ENCODE results near the gene ABHD10. TPM values are rescaled to one million over a fixed set of nuclear protein-coding genes. Genes with fewer than 3 reads are reported as not detected.

ABHD10 gene
- total RNA-seq, 1 experiment from 2014 or later = 39.9 TPM

- DNase-seq (ENCODE audit: low spot score) = peak; percentile 88
- in situ Hi-C loops (cut with HindIII; ENCODE audit: low sequenced_read_pairs) = no loop called here
Measured at GRCh38 chr3:111998636-111999483, 20.0 kb downstream of the ABHD10 start, which contains the start of gene TAGLN3. Gene TAGLN3 (plus strand): TSS chr3:111998922. CDS start chr3:111999423, 501 bp downstream.

GRCh38 chr3:111999484-112000324 is 20.9 kb downstream of the ABHD10 start:
- in situ Hi-C loops (cut with HindIII; ENCODE audit: low sequenced_read_pairs) = no loop called here
- peak; percentile 88 for DNase-seq (ENCODE audit: low spot score)

GRCh38 chr3:112000367-112000771 is 21.5 kb downstream of the ABHD10 start:
- peak; percentile 76 for DNase-seq (ENCODE audit: low spot score)
- in situ Hi-C loops (cut with HindIII; ENCODE audit: low sequenced_read_pairs) = no loop called here

GRCh38 chr3:112000966-112001365 is 22.1 kb downstream of the ABHD10 start:
- DNase-seq (ENCODE audit: low spot score) = peak; percentile 53
- in situ Hi-C loops (cut with HindIII; ENCODE audit: low sequenced_read_pairs) = no loop called here

- in situ Hi-C loops (cut with HindIII; ENCODE audit: low sequenced_read_pairs) = no loop called here
- DNase-seq (ENCODE audit: low spot score) = peak; percentile 71
Measured at GRCh38 chr3:112001526-112001925, 22.7 kb downstream of the ABHD10 start.

- in situ Hi-C loops (cut with HindIII; ENCODE audit: low sequenced_read_pairs) = no loop called here
- no peak for DNase-seq (ENCODE audit: low spot score)
Measured at GRCh38 chr3:112002096-112002971, 23.5 kb downstream of the ABHD10 start.

GRCh38 chr3:112003321-112004080 is 24.7 kb downstream of the ABHD10 start:
- in situ Hi-C loops (cut with HindIII; ENCODE audit: low sequenced_read_pairs) = no loop called here
- peak; percentile 32 for DNase-seq (ENCODE audit: low spot score)

- DNase-seq (ENCODE audit: low spot score) = no peak
- in situ Hi-C loops (cut with HindIII; ENCODE audit: low sequenced_read_pairs) = no loop called here
Measured at GRCh38 chr3:112004187-112004586, 25.4 kb downstream of the ABHD10 start.

GRCh38 chr3:112004669-112005068 is 25.8 kb downstream of the ABHD10 start:
- no peak for DNase-seq (ENCODE audit: low spot score)
- in situ Hi-C loops (cut with HindIII; ENCODE audit: low sequenced_read_pairs) = no loop called here

- no peak for DNase-seq (ENCODE audit: low spot score)
- in situ Hi-C loops (cut with HindIII; ENCODE audit: low sequenced_read_pairs) = no loop called here
Measured at GRCh38 chr3:112005091-112005672, 26.4 kb downstream of the ABHD10 start.

- in situ Hi-C loops (cut with HindIII; ENCODE audit: low sequenced_read_pairs) = no loop called here
Measured at GRCh38 chr3:112007633-112008032, 28.8 kb downstream of the ABHD10 start.

GRCh38 chr3:112009670-112010069 is 30.8 kb downstream of the ABHD10 start:
- no peak for DNase-seq (ENCODE audit: low spot score)
- in situ Hi-C loops (cut with HindIII; ENCODE audit: low sequenced_read_pairs) = no loop called here

More at GRCh38 chr3:112007633-112008032, 28.8 kb downstream of the ABHD10 start:
- DNase-seq (ENCODE audit: low spot score) = peak; percentile 41

GRCh38 chr3:112010636-112011035 is 31.8 kb downstream of the ABHD10 start:
- DNase-seq (ENCODE audit: low spot score) = no peak
- in situ Hi-C loops (cut with HindIII; ENCODE audit: low sequenced_read_pairs) = no loop called here

GRCh38 chr3:112011376-112011940 is 32.6 kb downstream of the ABHD10 start:
- in situ Hi-C loops (cut with HindIII; ENCODE audit: low sequenced_read_pairs) = no loop called here
- DNase-seq (ENCODE audit: low spot score) = no peak

- no peak for DNase-seq (ENCODE audit: low spot score)
- in situ Hi-C loops (cut with HindIII; ENCODE audit: low sequenced_read_pairs) = no loop called here
Measured at GRCh38 chr3:112012205-112012992, 33.6 kb downstream of the ABHD10 start.

- peak; percentile 90 for DNase-seq (ENCODE audit: low spot score)
- in situ Hi-C loops (cut with HindIII; ENCODE audit: low sequenced_read_pairs) = no loop called here
Measured at GRCh38 chr3:112013058-112013783, 34.4 kb downstream of the ABHD10 start.
